CD14-positive monocyte (primary cell): ENCODE measurements around the gene BPI. TPM values are rescaled to one million over a fixed set of nuclear protein-coding genes. Genes with fewer than 3 reads are reported as not detected.
A peak's percentile ranks its signal among the peaks of the same experiment; 100 is the strongest.

Experiments used
- DNase-seq, 3 donors: peaks; one replicate each; pipeline ENCODE4 v3.0.0-alpha.2; 2011 to 2022
- H2AFZ ChIP-seq: 2 replicates; pipeline ENCODE4 v1.6.0; 2012; ENCODE audit warnings: mild to moderate bottlenecking, low read depth, low read length, inconsistent platforms; ENCODE audit not compliant: insufficient read depth, poor library complexity, severe bottlenecking
- H3K27ac ChIP-seq, 2 donors: 1 replicate in 1 of 2; 2 replicates in 1 of 2; pipeline ENCODE4 v1.5.1; 2012 to 2013; ENCODE audit warnings: low read length in 2 of 2, control low read depth in 1 of 2, inconsistent platforms in 1 of 2, low read depth in 1 of 2, mild to moderate bottlenecking in 1 of 2
- H3K27me3 ChIP-seq, 2 donors: one replicate each; pipeline versions ENCODE4 v1.6.0 to v1.6.1; 2011 to 2013; ENCODE audit warnings: low read length in 2 of 2; ENCODE audit not compliant: control insufficient read depth in 2 of 2, insufficient read depth in 2 of 2
- H3K36me3 ChIP-seq, 2 donors: replicated peaks in 1 of 2; 1 replicate in 1 of 2; 2 replicates in 1 of 2; pipeline versions ENCODE4 v1.5.1 to v1.6.1; 2012 to 2013; ENCODE audit warnings: low read length in 2 of 2, control low read depth in 1 of 2, inconsistent platforms in 1 of 2, mild to moderate bottlenecking in 1 of 2; ENCODE audit not compliant: insufficient read depth in 2 of 2, control insufficient read depth in 1 of 2
- H3K4me1 ChIP-seq, 2 donors: 1 replicate in 1 of 2; 2 replicates in 1 of 2; pipeline versions ENCODE4 v1.5.1 to v1.6.1; 2012 to 2013; ENCODE audit warnings: low read length in 2 of 2, control low read depth in 1 of 2, inconsistent platforms in 1 of 2, mild to moderate bottlenecking in 1 of 2, moderate library complexity in 1 of 2; ENCODE audit not compliant: insufficient read depth in 2 of 2, control insufficient read depth in 1 of 2
- H3K4me2 ChIP-seq: replicated peaks from 2 replicates; pipeline ENCODE3; 2012; ENCODE audit warnings: low read length, moderate library complexity, mild to moderate bottlenecking; ENCODE audit not compliant: poor library complexity, severe bottlenecking; ENCODE audit errors: extremely low read depth
- H3K4me3 ChIP-seq, 3 experiments: fragments of 200-600 bp in 1 of 3; sonication (generic) in 1 of 3; replicated peaks in 1 of 3; 1 replicate in 2 of 3; 2 replicates in 1 of 3; pipeline ENCODE4 v1.5.1; 2011 to 2013; ENCODE audit warnings: low read length in 3 of 3, mild to moderate bottlenecking in 3 of 3, control low read depth in 2 of 3, low read depth in 2 of 3, inconsistent platforms in 1 of 3, moderate library complexity in 1 of 3
- H3K79me2 ChIP-seq: 2 replicates; pipeline ENCODE4 v1.6.0; 2012; ENCODE audit warnings: mild to moderate bottlenecking, control low read depth, inconsistent platforms, low read length, moderate library complexity; ENCODE audit not compliant: insufficient read depth
- H3K9ac ChIP-seq: 2 replicates; pipeline ENCODE4 v1.6.0; 2017; ENCODE audit warnings: low read length, mild to moderate bottlenecking; ENCODE audit not compliant: insufficient read depth, poor library complexity, severe bottlenecking
- H3K9me3 ChIP-seq, 2 donors: replicated peaks in 1 of 2; 1 replicate in 1 of 2; 2 replicates in 1 of 2; pipeline versions ENCODE4 v1.5.1 to v1.6.1; 2012 to 2013; ENCODE audit warnings: low read length in 2 of 2, control low read depth in 1 of 2; ENCODE audit not compliant: control insufficient read depth in 1 of 2, insufficient read depth in 1 of 2
- H4K20me1 ChIP-seq: 2 replicates; pipeline ENCODE4 v1.6.0; 2012; ENCODE audit warnings: mild to moderate bottlenecking, low read length, control low read depth, moderate library complexity; ENCODE audit not compliant: insufficient read depth
- H3K27ac Mint-ChIP-seq, 7 donors: one replicate each; pipeline ENCODE4 v1.8.0; 2020; ENCODE audit warnings: mild to moderate bottlenecking in 7 of 7, mixed read lengths in 7 of 7, moderate library complexity in 6 of 7, inconsistent platforms in 2 of 7
- H3K27me3 Mint-ChIP-seq, 3 donors: one replicate each; pipeline ENCODE4 v1.8.0; 2021 to 2022; ENCODE audit warnings: low read depth in 3 of 3, mild to moderate bottlenecking in 3 of 3, mixed read lengths in 3 of 3, moderate library complexity in 3 of 3, inconsistent platforms in 1 of 3
- H3K36me3 Mint-ChIP-seq, 2 donors: one replicate each; pipeline ENCODE4 v1.8.0; 2020; ENCODE audit warnings: mixed read lengths in 2 of 2, inconsistent platforms in 1 of 2, mild to moderate bottlenecking in 1 of 2
- H3K4me1 Mint-ChIP-seq: one replicate; pipeline ENCODE4 v1.8.0; 2020; ENCODE audit warnings: mild to moderate bottlenecking, mixed read lengths
- H3K4me3 Mint-ChIP-seq, 2 donors: one replicate each; pipeline ENCODE4 v1.8.0; 2020; ENCODE audit warnings: mild to moderate bottlenecking in 2 of 2, mixed read lengths in 2 of 2, moderate library complexity in 1 of 2
- H3K9me3 Mint-ChIP-seq, 7 donors: one replicate each; pipeline ENCODE4 v1.8.0; 2020 to 2022; ENCODE audit warnings: mixed read lengths in 7 of 7, mild to moderate bottlenecking in 6 of 7, moderate library complexity in 6 of 7, inconsistent platforms in 2 of 7
- WGBS: methylation state at CpG from one replicate; pipeline ENCODE4 v1.1.5; 2013; ENCODE audit warnings: missing lambda C conversion rate; ENCODE audit not compliant: insufficient coverage; 5-methylcytosine and 5-hydroxymethylcytosine counted together
- intact Hi-C, 2 donors: fragments of 100-400 bp; cut with micrococcal nuclease; formaldehyde crosslinking; loops; one replicate each; pipeline versions ENCODE4 v1.15.0 to v1.15.1; 2023
- polyA plus RNA-seq, 3 donors: library from polyadenylated mRNA; depleted of rRNA in 1 of 3; unstranded in 2 of 3; stranded (reverse) in 1 of 3; fragments of 300-500 nt in 2 of 3; fragments of >200 nt in 1 of 3; fragmentation: Illumina TruSeq in 2 of 3; gene quantifications; 1 replicate in 2 of 3; 2 replicates in 1 of 3; pipeline ENCODE4 v1.2.3, GENCODE V29; 2012 to 2021
- TF ChIP-seq, protein P1 (sequence below): fragments of 200-600 bp; IDR thresholded peaks from one replicate; pipeline ENCODE4 v1.8.0; 2022; ENCODE audit warnings: antibody characterized with exemption, mild to moderate bottlenecking

Gene BPI
- polyA plus RNA-seq, 3 donors = 8.2 to 9.0 (median 8.7) TPM

DNA sequence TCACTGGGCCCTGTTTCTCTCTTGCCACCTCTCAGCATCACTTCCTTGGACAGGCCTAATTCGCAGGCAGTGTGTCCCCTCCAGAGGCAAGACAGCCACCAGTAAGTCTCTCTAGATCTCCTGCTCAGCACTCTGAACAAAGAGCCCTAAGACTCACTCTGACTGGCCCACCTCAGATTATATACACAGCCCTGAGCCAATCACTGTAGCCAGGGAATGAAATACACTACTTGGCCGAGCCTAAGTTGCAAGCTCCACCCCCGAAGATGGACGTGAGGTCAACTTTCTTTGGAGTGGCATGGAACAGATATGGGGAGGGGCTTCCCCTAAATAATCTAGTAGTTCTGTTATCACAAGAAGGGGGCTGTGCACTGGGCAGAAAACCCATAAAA is 4.1 kb downstream of the BPI start:
- H3K4me3 ChIP-seq = peak overlapping the region in 1 of 3 experiments; percentile 27
- TF ChIP-seq, protein P1, sequence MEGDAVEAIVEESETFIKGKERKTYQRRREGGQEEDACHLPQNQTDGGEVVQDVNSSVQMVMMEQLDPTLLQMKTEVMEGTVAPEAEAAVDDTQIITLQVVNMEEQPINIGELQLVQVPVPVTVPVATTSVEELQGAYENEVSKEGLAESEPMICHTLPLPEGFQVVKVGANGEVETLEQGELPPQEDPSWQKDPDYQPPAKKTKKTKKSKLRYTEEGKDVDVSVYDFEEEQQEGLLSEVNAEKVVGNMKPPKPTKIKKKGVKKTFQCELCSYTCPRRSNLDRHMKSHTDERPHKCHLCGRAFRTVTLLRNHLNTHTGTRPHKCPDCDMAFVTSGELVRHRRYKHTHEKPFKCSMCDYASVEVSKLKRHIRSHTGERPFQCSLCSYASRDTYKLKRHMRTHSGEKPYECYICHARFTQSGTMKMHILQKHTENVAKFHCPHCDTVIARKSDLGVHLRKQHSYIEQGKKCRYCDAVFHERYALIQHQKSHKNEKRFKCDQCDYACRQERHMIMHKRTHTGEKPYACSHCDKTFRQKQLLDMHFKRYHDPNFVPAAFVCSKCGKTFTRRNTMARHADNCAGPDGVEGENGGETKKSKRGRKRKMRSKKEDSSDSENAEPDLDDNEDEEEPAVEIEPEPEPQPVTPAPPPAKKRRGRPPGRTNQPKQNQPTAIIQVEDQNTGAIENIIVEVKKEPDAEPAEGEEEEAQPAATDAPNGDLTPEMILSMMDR = no peak
- no peak for DNase-seq
- H3K36me3 ChIP-seq = peaks cover 4 to 20% of the 10 kb centered on the region in 2 donors
- peaks cover 13% of the 10 kb centered on the region for H3K79me2 ChIP-seq
- H2AFZ ChIP-seq = peak overlapping the region; percentile 8
- peaks cover 10 to 32% (median 25%) of the 10 kb centered on the region in 3 donors for H3K27me3 Mint-ChIP-seq
- 40% methylated on average over 1 of the region's 4 CpGs for WGBS
- H3K4me1 Mint-ChIP-seq = peaks cover 55% of the 10 kb centered on the region
- peaks cover 0 to 3% (median 3%) of the 10 kb centered on the region in 7 donors for H3K9me3 Mint-ChIP-seq
- peaks cover 53% of the 10 kb centered on the region in 2 donors for H3K4me1 ChIP-seq
- H3K9me3 ChIP-seq = no peaks in the 10 kb centered on the region
- H3K27ac ChIP-seq = peak overlapping the region in 1 of 2 donors; percentile 24
- H3K27ac Mint-ChIP-seq = peak overlapping the region; percentile 33 to 87 (median 59)
- H4K20me1 ChIP-seq = no peaks in the 10 kb centered on the region
- no peak overlapping the region for H3K9ac ChIP-seq
- H3K27me3 ChIP-seq = peaks cover 2 to 16% of the 10 kb centered on the region in 2 donors
- peak overlapping the region; percentile 34 for H3K4me2 ChIP-seq
- intact Hi-C loops = loop anchor here in 1 of 2 donors (5.0 to 10.0 kb wide), 2 partner anchors 81 to 253 kb away; no protein-coding TSS in a partner anchor
- peak overlapping the region; percentile 16 to 69 for H3K4me3 Mint-ChIP-seq
- H3K36me3 Mint-ChIP-seq = peaks cover 37 to 38% of the 10 kb centered on the region in 2 donors

DNA sequence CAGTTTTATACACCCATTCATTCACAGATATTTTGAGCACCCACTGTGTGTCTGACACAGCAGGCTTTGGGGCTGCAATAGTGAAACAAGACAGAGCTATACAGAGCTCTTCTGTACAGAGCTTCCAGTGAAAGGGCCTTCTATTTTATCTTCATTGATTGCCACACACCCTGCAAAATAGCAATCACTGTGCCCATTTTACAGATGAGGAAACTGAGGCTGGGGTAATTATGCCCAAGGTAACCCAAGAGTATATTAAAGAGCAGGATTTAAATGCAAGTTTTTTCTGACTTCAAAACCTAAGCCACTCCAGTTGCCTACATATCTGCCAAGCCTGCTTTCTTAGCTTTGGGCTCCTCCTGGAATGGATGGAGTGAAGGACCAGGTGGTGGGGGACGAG is 4.5 kb downstream of the BPI start:
- Histone ChIP-seq H3K9me3 (no peaks in the 10 kb centered on the region), H4K20me1 (no peaks in the 10 kb centered on the region), H3K9ac (no peak overlapping the region), H3K4me2 (no peak overlapping the region), H3K36me3 (peaks cover 4 to 20% of the 10 kb centered on the region in 2 donors), H3K79me2 (peaks cover 13% of the 10 kb centered on the region), H3K27ac (no peak overlapping the region), H3K27me3 (peaks cover 2 to 16% of the 10 kb centered on the region in 2 donors), H3K4me1 (peaks cover 49% of the 10 kb centered on the region in 2 donors), H2AFZ (no peak overlapping the region), H3K4me3 (no peak overlapping the region)
- H3K9me3 Mint-ChIP-seq = peaks cover 0 to 3% (median 3%) of the 10 kb centered on the region in 7 donors
- peaks cover 10 to 32% (median 21%) of the 10 kb centered on the region in 3 donors for H3K27me3 Mint-ChIP-seq
- TF ChIP-seq, protein P1 = no peak
- no peak overlapping the region for H3K27ac Mint-ChIP-seq
- no peak overlapping the region for H3K4me3 Mint-ChIP-seq
- no CpG with 5 or more reads among the region's 1 CpG for WGBS
- H3K4me1 Mint-ChIP-seq = peaks cover 50% of the 10 kb centered on the region
- intact Hi-C loops = loop anchor here in 1 of 2 donors (5.0 to 10.0 kb wide), 2 partner anchors 81 to 254 kb away; no protein-coding TSS in a partner anchor
- peaks cover 37 to 38% of the 10 kb centered on the region in 2 donors for H3K36me3 Mint-ChIP-seq
- no peak for DNase-seq
